ENCODE measurements around the gene GRB10. TPM values are rescaled to one million over a fixed set of nuclear protein-coding genes. Genes with fewer than 3 reads are reported as not detected.

The GRB10 gene
- total and polyA plus RNA-seq, 2 of the 8 experiments (the other 6 are each of a cell fraction or from before 2014, with no cell fraction given) = 35.7 to 97.0 TPM

- H3K4me1 ChIP-seq (replicated peaks in 1 of 4; ENCODE audit: control insufficient read depth in 3 of 4, insufficient read depth in 4 of 4, low read length in 3 of 4) = peaks cover 0 to 3% (median 2%) of the 10 kb centered on the region in 4 experiments; a peak in 3 of 7 replicates
- 91% methylated on average over 2 of the region's 2 CpGs; no CpG with 5 or more reads in 1 of the 2 experiments for WGBS, 2 experiments (ENCODE audit: extremely low coverage in 1 of 2, insufficient coverage in 1 of 2, insufficient read length in 1 of 2, insufficient replicate concordance in 2 of 2, low coverage in 1 of 2, low lambda C conversion rate in 2 of 2, missing lambda C conversion rate in 1 of 2)
- no peak overlapping the region for H3K4me2 ChIP-seq (ENCODE audit: insufficient read depth in 1 of 2, low read depth in 2 of 2, low read length in 2 of 2)
- H3K9me3 ChIP-seq (ENCODE audit: insufficient read depth in 2 of 2, low read depth in 1 of 2, low read length in 1 of 2) = no peaks in the 10 kb centered on the region
- H3K56ac ChIP-seq (replicated peaks; ENCODE audit: insufficient read length, low read depth, low read length) = no peak overlapping the region
- no peak overlapping the region for H3K4ac ChIP-seq (replicated peaks; ENCODE audit: insufficient read length, low read depth, low read length)
- H4K5ac ChIP-seq (ENCODE audit: insufficient read length, low read depth, low read length) = no peak overlapping the region
- H4K8ac ChIP-seq (ENCODE audit: extremely low read depth, insufficient read depth, low read length) = no peak overlapping the region
- no peak overlapping the region for H3K23ac ChIP-seq (ENCODE audit: insufficient read length)
- H3K36me3 ChIP-seq (ENCODE audit: control insufficient read depth in 2 of 4, insufficient read depth in 4 of 4, low read length in 3 of 4) = no peaks in the 10 kb centered on the region
- H3K14ac ChIP-seq (ENCODE audit: insufficient read length) = no peak overlapping the region
- H2BK5ac ChIP-seq (ENCODE audit: low read depth, low read length) = no peak overlapping the region
- no peak overlapping the region for H3K9ac ChIP-seq (replicated peaks in 1 of 4; ENCODE audit: extremely low read depth in 1 of 4, low read depth in 3 of 4, low read length in 3 of 4)
- no peak overlapping the region for H2BK12ac ChIP-seq (ENCODE audit: low read depth, low read length)
- POLR2A ChIA-PET (ENCODE audit: partially characterized antibody) = interaction anchor here (1.3 kb wide), 1 partner anchor 50 kb away, joined by 3 read pairs; no protein-coding TSS in a partner anchor
- H3K79me1 ChIP-seq (ENCODE audit: low read depth, low read length) = peaks cover 29% of the 10 kb centered on the region
- H4K20me1 ChIP-seq (replicated peaks in 1 of 2; ENCODE audit: control insufficient read depth in 1 of 2, insufficient read depth in 2 of 2, low read length in 2 of 2) = peaks cover 0 to 3% of the 10 kb centered on the region in 2 experiments
- FAIRE-seq (no peak), DNase-seq (ENCODE audit: low read depth in 1 of 2, low spot score in 2 of 2) (no peak)
- no peak overlapping the region for H2AK5ac ChIP-seq (ENCODE audit: low read depth, low read length)
- H3K23me2 ChIP-seq (ENCODE audit: low read depth, low read length) = no peaks in the 10 kb centered on the region
- H3K79me2 ChIP-seq (ENCODE audit: control insufficient read depth in 1 of 2, insufficient read depth in 2 of 2, low read length in 2 of 2) = peaks cover 0 to 93% of the 10 kb centered on the region in 2 experiments; a peak in 3 of 4 replicates
- no peak overlapping the region for H2BK20ac ChIP-seq (ENCODE audit: low read length)
- CTCF ChIA-PET (ENCODE audit: partially characterized antibody) = interaction anchor here (0.5 to 1.2 kb wide), 3 partner anchors 18 to 78 kb away, joined by 3 to 5 read pairs (median 3); no protein-coding TSS in a partner anchor
- no peak overlapping the region for H3K27ac ChIP-seq (ENCODE audit: low read depth, low read length)
- no peak overlapping the region for H2BK15ac ChIP-seq (ENCODE audit: low read length)
- H3K4me3 ChIP-seq (ENCODE audit: extremely low read depth in 1 of 4, insufficient read depth in 2 of 4, low read depth in 3 of 4, low read length in 4 of 4) = no peak overlapping the region
- H3K27me3 ChIP-seq (replicated peaks in 1 of 4; ENCODE audit: control insufficient read depth in 3 of 4, extremely low read depth in 1 of 4, insufficient read depth in 3 of 4, low read length in 3 of 4) = no peaks in the 10 kb centered on the region
- H2BK120ac ChIP-seq (replicated peaks; ENCODE audit: low read depth, low read length) = no peak overlapping the region
- H3K18ac ChIP-seq (ENCODE audit: extremely low read depth, low read length) = no peak overlapping the region
- H4K91ac ChIP-seq (replicated peaks; ENCODE audit: insufficient read length, low read length) = no peak overlapping the region
- H2AFZ ChIP-seq (ENCODE audit: low read length) = no peak overlapping the region
- no peak for TF ChIP-seq GABPA (IDR thresholded peaks at IDR 0.05; ENCODE audit: borderline replicate concordance, insufficient read depth, low read length)
- no peak for TF ChIP-seq CREB1 (IDR thresholded peaks at IDR 0.05)
- TF ChIP-seq SP4 (IDR thresholded peaks at IDR 0.05; ENCODE audit: low read length) = no peak
- TF ChIP-seq SUZ12 (IDR thresholded peaks at IDR 0.05; ENCODE audit: low read length) = no peak
- TF ChIP-seq SRF (IDR thresholded peaks at IDR 0.05; ENCODE audit: low read depth, low read length) = no peak
- TF ChIP-seq POLR2AphosphoS5 (IDR thresholded peaks at IDR 0.05; ENCODE audit: low read depth, low read length) = no peak
- no peak for TF ChIP-seq KDM1A (IDR thresholded peaks at IDR 0.05; ENCODE audit: borderline replicate concordance, low read length)
- no peak for TF ChIP-seq POLR2A (IDR thresholded peaks at IDR 0.05; ENCODE audit: control extremely low read depth in 1 of 2, low read depth in 2 of 2, low read length in 2 of 2)
- no peak for TF ChIP-seq USF2 (IDR thresholded peaks at IDR 0.05; ENCODE audit: low read length)
- TF ChIP-seq SIX5 (IDR thresholded peaks at IDR 0.05; ENCODE audit: low read depth, low read length) = no peak
- no peak for TF ChIP-seq ATF2 (IDR thresholded peaks at IDR 0.05; ENCODE audit: low read length)
- TF ChIP-seq RXRA (IDR thresholded peaks at IDR 0.05; ENCODE audit: insufficient read depth, low read depth, low read length) = no peak
- no peak for TF ChIP-seq CHD1 (IDR thresholded peaks at IDR 0.05; ENCODE audit: low read depth, low read length)
These were observed 63.8 kb downstream of the GRB10 start for GRCh38 chr7:50718876-50719275.

All from H1 (cell line).